ENCODE results near the gene PSTPIP2. TPM values are rescaled to one million over a fixed set of nuclear protein-coding genes. Genes with fewer than 3 reads are reported as not detected.
A peak's percentile ranks its signal among the peaks of the same experiment; 100 is the strongest.

Gene PSTPIP2
- total and polyA plus RNA-seq, 2 of the 4 experiments (the other 2 are of a cell fraction) = 10.4 to 12.4 TPM

- Histone ChIP-seq H3K27me3 (ENCODE audit: control insufficient read depth, insufficient read depth, low read length) (no peaks in the 10 kb centered on the region), H4K20me1 (ENCODE audit: insufficient read depth, low read length) (no peaks in the 10 kb centered on the region; the same call in 1 of the 2 replicates), H3K23ac (ENCODE audit: low read depth, low read length) (peak overlapping the region; percentile 6), H3K36me3 (ENCODE audit: control insufficient read depth, insufficient read depth, low read length) (no peaks in the 10 kb centered on the region), H3K27ac (ENCODE audit: insufficient read depth, low read length) (no peak overlapping the region), H2BK5ac (ENCODE audit: low read depth, low read length, poor library complexity, severe bottlenecking) (peak overlapping the region; percentile 84), H2BK15ac (ENCODE audit: low read depth, low read length) (no peak overlapping the region; the same call in 2 of the 3 replicates), H4K91ac (ENCODE audit: insufficient read depth, low read depth, low read length) (peak overlapping the region; percentile 38; the same call in 1 of the 2 replicates), H2BK20ac (ENCODE audit: low read depth, low read length) (peak overlapping the region; percentile 78), H3K79me1 (ENCODE audit: low read depth in 1 of 2, low read length in 2 of 2) (peaks cover 7 to 47% of the 10 kb centered on the region in 2 experiments; a peak in 3 of 4 replicates), H3K4me3 (ENCODE audit: insufficient read depth, low read depth, low read length) (no peak overlapping the region), H2AK5ac (ENCODE audit: low read depth, low read length) (peak overlapping the region; percentile 57; the same call in 1 of the 2 replicates), H3K9ac (ENCODE audit: low read depth, low read length) (no peak overlapping the region), H3K4ac (ENCODE audit: low read depth, low read length) (peak overlapping the region; percentile 1), H3K9me3 (ENCODE audit: control insufficient read depth, insufficient read depth, low read length) (no peaks in the 10 kb centered on the region), H4K8ac (ENCODE audit: low read depth in 2 of 2, low read length in 2 of 2) (peak overlapping the region in 1 of 2 experiments; percentile 38; a peak in 2 of 4 replicates), H2AK9ac (replicated peaks; ENCODE audit: low read depth, low read length, poor library complexity) (peak overlapping the region; percentile 87), H2BK120ac (ENCODE audit: low read depth, low read length) (peak overlapping the region; percentile 12), H3K9me1 (ENCODE audit: insufficient read depth, low read length) (peaks cover 6% of the 10 kb centered on the region), H3K18ac (ENCODE audit: low read depth, low read length) (peak overlapping the region; percentile 74), H2AFZ (replicated peaks; ENCODE audit: low read length, poor library complexity) (no peak overlapping the region), H3K4me2 (ENCODE audit: low read depth, low read length) (no peak overlapping the region), H4K5ac (ENCODE audit: low read depth, low read length) (peak overlapping the region; percentile 58; the same call in 1 of the 2 replicates), H3K4me1 (ENCODE audit: control insufficient read depth, insufficient read depth, low read length) (peaks cover 18% of the 10 kb centered on the region), H3K56ac (ENCODE audit: extremely low read depth, insufficient read depth, low read length) (no peak overlapping the region), H3K14ac (replicated peaks; ENCODE audit: low read depth, low read length) (0 out of 2 replicates have a peak overlapping the region, but pooled peaks have one; percentile 11)
- in situ Hi-C loops (cut with MboI; ENCODE audit: low sequenced_read_pairs) (loop anchor here (5.0 to 10.0 kb wide), 2 partner anchors 93 to 405 kb away; no protein-coding TSS in a partner anchor), intact Hi-C loops (cut with micrococcal nuclease) (loop anchor here (5.0 kb wide), 1 partner anchor 143 kb away; no protein-coding TSS in a partner anchor), dilution Hi-C loops (cut with HindIII; ENCODE audit: low sequenced_read_pairs, unreplicated experiment) (no loop called here)
- DNase-seq (no peak), ATAC-seq (ENCODE audit: low read depth) (no peak)
- TF ChIP-seq CEBPB (IDR thresholded peaks at IDR 0.05; ENCODE audit: low read depth, low read length) (no peak), MXI1 (IDR thresholded peaks at IDR 0.05; ENCODE audit: borderline replicate concordance, low read depth, low read length) (no peak), MAZ (IDR thresholded peaks at IDR 0.05; ENCODE audit: borderline replicate concordance, low read depth, low read length) (no peak), RFX5 (IDR thresholded peaks at IDR 0.05; ENCODE audit: low read depth, low read length) (no peak), BHLHE40 (IDR thresholded peaks at IDR 0.05; ENCODE audit: low read depth, low read length) (no peak), RCOR1 (IDR thresholded peaks at IDR 0.05; ENCODE audit: insufficient replicate concordance, low read length) (no peak), RAD21 (IDR thresholded peaks at IDR 0.05; ENCODE audit: low read length) (no peak), CHD1 (IDR thresholded peaks at IDR 0.05; ENCODE audit: low read depth, low read length) (no peak), MAFK (IDR thresholded peaks at IDR 0.05; ENCODE audit: low read depth, low read length) (no peak), SMC3 (IDR thresholded peaks at IDR 0.05; ENCODE audit: low read depth, low read length) (no peak), NFE2L2 (IDR thresholded peaks at IDR 0.05; ENCODE audit: low read depth, low read length) (no peak), POLR2A (IDR thresholded peaks at IDR 0.05; ENCODE audit: low read depth, low read length) (no peak), CTCF (conservative IDR thresholded peaks at IDR 0.05; ENCODE audit: low read depth, low read length) (no peak), FOS (IDR thresholded peaks at IDR 0.05; ENCODE audit: low read depth, low read length) (no peak), USF2 (IDR thresholded peaks at IDR 0.05; ENCODE audit: low read depth, low read length) (no peak), ELK1 (IDR thresholded peaks at IDR 0.05; ENCODE audit: borderline replicate concordance, low read depth, low read length) (no peak)
- POLR2A ChIA-PET (ENCODE audit: unreplicated experiment) = no interaction called here
- CTCF ChIA-PET = no interaction called here
- no TSS peak for BruUV-seq (replicated peaks)
- WGBS, 2 experiments (ENCODE audit: extremely low coverage in 2 of 2, insufficient read length in 1 of 2) = no CpG with 5 or more reads among the region's 6 CpGs
These were observed 1.8 kb downstream of the PSTPIP2 start for GRCh38 chr18:46070232-46070631.

Measured in IMR-90 (cell line).